GM13977 (cell line): ENCODE measurements around the gene DNAH17.

ENCODE experiments used
- DNase-seq: peaks from one replicate; pipeline ENCODE4 v3.0.0; 2012; ENCODE audit warnings: low spot score
- in situ Hi-C: fragments of 300-500 bp; cut with MboI; formaldehyde crosslinking; loops from one replicate; pipeline ENCODE4 v1.12.0; 2022; ENCODE audit warnings: low sequenced_read_pairs, low pct_unique_long_range_greater_than_20kb, mixed read lengths, inconsistent platforms; ENCODE audit not compliant: unreplicated experiment
- TF ChIP-seq, protein P1 (sequence below): IDR thresholded peaks from 2 replicates; pipeline ENCODE4 v1.5.1; 2012; ENCODE audit warnings: mild to moderate bottlenecking, control low read depth; ENCODE audit not compliant: insufficient read depth; ENCODE audit errors: extremely low read depth, missing control alignments

DNAH17 gene

DNA sequence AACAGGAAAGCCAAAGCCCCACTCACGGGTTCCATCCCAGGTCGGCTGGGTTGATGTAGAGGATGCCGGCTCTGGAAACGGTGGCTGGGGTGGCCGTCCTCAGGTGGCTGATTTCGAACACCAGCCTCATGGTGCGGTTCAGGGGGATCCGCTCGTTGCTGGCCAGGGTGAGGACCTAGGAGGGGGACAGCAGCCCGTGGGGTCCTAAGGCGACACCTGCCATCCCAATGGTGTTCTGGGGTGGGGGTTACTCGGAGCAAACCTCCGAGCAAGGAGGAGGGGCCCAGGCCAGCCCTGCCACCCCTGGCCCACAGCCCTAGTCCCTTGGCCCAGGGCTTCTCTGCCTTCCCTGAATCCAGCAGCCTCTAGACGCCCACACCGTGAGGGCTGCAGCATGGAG, 86.5 kb downstream of the DNAH17 start:
- TF ChIP-seq, protein P1, sequence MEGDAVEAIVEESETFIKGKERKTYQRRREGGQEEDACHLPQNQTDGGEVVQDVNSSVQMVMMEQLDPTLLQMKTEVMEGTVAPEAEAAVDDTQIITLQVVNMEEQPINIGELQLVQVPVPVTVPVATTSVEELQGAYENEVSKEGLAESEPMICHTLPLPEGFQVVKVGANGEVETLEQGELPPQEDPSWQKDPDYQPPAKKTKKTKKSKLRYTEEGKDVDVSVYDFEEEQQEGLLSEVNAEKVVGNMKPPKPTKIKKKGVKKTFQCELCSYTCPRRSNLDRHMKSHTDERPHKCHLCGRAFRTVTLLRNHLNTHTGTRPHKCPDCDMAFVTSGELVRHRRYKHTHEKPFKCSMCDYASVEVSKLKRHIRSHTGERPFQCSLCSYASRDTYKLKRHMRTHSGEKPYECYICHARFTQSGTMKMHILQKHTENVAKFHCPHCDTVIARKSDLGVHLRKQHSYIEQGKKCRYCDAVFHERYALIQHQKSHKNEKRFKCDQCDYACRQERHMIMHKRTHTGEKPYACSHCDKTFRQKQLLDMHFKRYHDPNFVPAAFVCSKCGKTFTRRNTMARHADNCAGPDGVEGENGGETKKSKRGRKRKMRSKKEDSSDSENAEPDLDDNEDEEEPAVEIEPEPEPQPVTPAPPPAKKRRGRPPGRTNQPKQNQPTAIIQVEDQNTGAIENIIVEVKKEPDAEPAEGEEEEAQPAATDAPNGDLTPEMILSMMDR, result no peak
- DNase-seq, result no peak
- in situ Hi-C loops, result loop anchor here (25.0 kb wide), 1 partner anchor 472 kb away; no protein-coding TSS in a partner anchor

DNA sequence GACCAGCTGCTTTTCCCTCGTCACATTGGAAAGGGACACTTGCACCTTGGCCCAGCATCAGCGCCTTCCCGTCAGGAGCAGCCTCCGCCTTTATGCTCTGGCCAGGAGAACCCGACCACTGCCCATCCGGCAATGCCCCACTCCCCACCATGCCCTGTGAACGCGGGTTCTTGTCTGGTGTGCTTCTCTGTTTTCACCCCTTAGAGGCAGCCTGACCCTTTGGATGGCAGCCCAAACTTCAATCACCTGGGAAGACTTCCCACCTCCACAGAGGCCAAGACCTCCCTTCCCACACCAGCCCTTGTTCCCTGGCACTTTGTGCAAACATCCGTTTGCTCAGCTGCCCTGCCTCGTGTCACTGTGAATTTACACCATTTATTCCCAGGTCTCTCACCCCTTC, 87.0 kb downstream of the DNAH17 start:
- TF ChIP-seq, protein P1, result no peak
- no peak for DNase-seq
- in situ Hi-C loops, result loop anchor here (25.0 kb wide), 1 partner anchor 472 kb away; no protein-coding TSS in a partner anchor

DNA sequence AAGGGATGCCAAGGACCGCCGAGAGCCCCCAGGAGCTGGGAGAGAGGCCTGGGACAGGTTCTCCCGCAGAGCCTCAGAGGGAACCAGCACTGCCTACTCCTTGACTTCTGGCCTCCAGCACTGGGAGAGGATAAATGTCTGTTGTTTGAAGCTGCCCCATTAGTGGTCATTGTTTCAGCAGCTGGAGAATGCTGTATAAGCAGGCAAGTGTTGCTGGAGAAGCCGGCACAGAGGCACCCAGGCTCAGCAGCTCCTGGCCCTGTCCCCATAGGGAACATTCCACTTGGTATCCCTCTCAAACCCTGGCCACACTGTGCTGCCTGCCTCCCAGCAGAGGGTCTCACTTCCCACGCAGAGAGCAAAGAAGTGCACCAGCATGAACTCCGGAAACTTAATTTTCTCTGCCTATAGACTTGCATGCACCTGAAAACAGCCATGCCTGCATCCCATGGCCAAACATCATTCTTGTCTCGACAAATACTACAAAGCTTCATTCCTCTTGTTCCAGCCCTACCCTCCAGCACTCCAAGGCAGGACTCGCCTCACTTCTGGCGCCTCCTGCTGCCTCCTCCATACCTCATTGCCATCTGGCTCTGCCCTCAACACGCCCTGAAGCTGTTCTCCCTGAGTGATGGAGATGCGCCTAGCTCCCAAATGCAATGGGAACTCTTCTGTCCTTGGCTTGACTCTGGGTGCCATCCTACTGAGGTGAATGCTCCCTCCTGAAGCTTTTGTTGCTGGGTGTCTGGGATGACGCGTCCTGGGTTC, 88.1 kb downstream of the DNAH17 start:
- DNase-seq, result no peak
- TF ChIP-seq, protein P1, result no peak
- in situ Hi-C loops, result loop anchor here (25.0 kb wide), 1 partner anchor 473 kb away; no protein-coding TSS in a partner anchor

DNA sequence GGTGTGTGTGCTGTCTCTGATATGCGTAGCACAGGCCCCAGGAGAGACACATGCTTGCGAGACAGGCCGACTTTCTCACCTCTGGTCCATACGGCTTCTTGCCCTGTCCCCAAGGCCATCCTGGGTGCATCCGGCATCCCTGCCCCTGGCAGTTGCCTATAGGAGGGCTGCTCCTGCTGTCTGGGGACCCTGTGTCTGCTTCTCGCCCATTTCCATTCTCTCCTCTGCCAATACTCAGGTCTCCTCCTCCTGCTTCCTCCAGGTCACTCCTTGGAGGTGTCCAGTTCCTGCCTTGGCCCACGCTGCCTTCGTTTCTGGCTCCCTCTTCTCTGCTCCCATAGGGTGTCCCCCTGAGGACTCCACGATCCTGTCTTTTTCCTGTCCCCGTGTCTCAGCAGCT, 89.0 kb downstream of the DNAH17 start:
- TF ChIP-seq, protein P1, result no peak
- in situ Hi-C loops, result loop anchor here (25.0 kb wide), 1 partner anchor 474 kb away; no protein-coding TSS in a partner anchor

DNA sequence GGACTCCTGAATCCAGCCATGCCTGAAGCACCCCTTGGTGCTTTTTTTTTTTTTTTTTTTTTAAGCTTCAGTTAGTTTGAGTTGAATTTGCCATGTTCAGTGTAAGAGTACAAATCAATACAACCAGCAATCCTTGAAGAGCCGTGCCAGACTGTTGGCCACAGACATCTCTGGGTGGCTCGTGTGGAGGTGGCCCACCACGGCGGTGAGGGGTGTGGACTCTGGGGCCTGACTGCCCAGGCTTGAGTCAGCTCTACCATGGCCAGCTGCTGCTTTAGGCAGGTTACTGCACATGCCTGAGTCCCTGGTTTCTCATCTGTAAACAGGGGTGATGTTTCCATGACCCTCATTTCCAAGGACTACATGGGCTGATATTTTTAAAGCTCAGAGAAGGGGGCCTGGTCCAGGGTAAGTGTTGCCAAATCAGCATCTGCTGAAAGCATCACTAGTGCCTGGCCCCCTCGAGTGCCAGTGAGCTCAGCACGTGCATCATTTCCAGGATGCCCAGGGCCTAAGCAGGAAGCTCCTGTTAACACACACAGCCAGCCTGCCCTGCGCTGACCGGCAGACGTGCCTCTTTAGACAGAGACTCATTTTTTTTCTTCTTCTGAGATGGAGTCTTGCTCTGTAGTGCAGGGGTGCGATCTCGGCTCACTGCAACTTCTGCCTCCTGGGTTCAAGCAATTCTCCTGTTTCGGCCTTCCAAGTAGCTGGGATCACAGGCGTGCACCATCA, 90.1 kb downstream of the DNAH17 start:
- no peak for DNase-seq
- TF ChIP-seq, protein P1, result no peak
- in situ Hi-C loops, result loop anchor here (25.0 kb wide), 1 partner anchor 475 kb away; no protein-coding TSS in a partner anchor

More for the DNA sequence above, 89.0 kb downstream of the DNAH17 start:
- no peak for DNase-seq

DNA sequence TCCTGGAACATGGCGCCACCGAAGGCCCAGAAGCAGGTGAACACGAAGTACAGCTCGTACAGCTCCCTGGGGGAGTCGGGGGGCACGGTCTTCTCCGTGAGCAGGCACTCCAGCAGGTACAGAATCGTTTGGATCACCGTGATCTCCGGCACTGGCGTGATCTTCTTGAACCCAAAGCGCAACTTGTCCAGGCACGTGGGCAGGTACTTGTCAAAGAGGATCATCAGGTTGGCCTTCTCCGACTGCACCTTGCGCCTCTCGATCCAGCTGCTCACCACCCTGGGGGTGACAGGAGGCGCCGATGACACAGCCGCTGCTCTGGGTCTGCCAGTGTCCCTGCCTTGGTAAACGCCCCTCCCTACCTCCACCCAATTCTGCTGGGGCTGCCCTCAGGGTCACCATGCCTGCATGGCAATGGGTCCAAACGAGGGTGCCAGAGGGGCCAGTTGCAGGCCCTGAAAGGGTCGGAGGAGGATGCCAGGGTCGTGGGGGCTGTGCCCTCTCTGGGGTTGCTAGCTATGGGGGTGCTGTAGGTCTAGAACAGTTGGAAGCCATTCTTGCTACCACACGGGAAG, 90.9 kb downstream of the DNAH17 start:
- no peak for DNase-seq
- TF ChIP-seq, protein P1, result no peak
- in situ Hi-C loops, result loop anchor here (25.0 kb wide), 1 partner anchor 476 kb away; no protein-coding TSS in a partner anchor
